WI38 (cell line): Measurements from ENCODE around the gene CKAP2.
"Not testable (repeated sequence)": the region's sequence is repeated elsewhere in the genome, so short reads cannot be mapped to it uniquely, and the experiment has no call there.

Source experiments
- H3K4me3 ChIP-seq: 2 replicates; pipeline ENCODE4 v1.5.1; 2011; ENCODE audit warnings: low read depth, mild to moderate bottlenecking, control low read depth, low read length

Gene CKAP2

DNA sequence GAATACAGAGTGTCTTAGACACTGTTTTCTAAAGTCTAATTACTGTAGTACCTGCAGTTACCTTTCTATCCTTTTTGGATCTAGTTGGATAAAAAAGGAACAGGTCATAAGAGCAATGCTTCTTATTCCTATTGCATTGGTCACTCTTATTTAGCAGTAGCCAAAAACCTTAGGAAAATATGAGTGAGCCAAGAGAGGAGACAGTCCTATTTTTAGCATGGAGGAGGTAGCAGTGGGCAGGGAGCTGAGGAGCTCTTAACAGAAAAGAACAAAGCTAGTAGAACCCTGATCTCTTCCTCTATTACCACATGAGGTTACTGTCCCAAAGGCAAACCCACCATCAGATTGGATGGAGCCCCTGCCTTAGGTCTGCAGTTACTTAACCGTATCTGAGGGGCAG, 50.6 kb downstream of the CKAP2 start:
- H3K4me3 ChIP-seq = not testable (repeated sequence)

DNA sequence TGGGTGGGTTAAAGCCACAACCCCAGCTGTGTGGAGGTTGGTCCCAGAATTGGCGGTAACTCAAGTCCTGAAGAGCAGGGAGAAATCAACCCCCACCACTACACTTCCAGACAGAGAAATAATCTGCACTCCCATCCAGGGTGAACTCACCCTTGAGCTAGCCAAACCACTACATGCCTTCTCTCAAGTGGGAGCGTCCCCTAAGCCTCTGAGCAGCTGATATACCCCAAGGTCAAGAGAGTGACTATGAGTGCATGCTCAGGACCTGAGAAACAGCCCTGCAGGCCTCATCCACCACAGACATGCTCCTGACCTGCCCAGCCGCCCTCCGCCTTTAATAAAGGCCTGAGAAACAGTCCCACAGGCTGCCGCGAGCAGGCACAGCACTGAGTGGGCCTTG, 54.3 kb downstream of the CKAP2 start:
- H3K4me3 ChIP-seq = not testable (repeated sequence)

DNA sequence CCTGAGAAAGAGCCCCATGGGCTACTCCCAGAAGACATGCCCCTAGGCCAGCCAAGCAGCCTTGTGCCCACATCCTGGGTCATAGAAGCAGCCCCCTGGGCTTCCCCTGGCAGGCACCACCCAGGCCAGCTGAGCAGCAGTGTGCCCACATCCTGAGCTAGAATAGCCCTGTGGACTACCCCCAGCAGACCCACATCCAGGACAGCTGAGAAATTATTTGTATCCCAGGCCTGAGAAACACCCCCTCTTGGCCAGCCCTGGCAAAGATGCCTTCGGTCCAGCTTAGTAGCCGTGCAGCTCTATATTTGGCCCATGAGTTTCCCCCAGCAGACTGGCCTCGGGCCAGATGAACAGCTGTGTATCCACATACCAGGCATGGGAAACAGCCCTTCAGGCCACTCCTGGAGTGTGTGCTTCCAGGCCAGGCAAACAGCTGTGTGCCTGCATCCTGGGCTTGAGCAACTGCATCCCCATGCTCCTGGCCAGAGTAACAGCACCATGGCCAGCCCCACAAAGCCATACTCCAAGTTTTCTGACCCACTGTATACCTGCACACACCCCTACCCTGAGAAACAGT, 55.0 kb downstream of the CKAP2 start:
- H3K4me3 ChIP-seq = not testable (repeated sequence)

DNA sequence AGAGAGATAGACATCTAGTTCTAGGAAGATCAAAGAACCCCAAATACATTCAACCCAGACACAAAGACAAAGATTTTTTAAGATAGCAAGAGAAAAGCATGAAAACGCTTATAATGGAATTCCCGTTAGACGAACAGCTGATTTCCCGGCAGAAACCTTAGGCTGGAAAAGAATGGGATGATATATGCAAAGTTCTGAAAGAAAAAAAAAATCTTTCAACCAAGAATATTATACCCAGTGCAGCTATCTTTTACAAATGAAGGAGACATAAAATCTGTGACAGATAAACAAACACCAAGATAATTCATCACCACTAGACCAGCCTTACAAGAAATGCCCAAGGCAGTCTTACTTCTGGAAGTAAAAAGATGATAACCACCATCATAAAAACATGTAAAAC, 56.3 kb downstream of the CKAP2 start:
- not testable (repeated sequence) for H3K4me3 ChIP-seq

DNA sequence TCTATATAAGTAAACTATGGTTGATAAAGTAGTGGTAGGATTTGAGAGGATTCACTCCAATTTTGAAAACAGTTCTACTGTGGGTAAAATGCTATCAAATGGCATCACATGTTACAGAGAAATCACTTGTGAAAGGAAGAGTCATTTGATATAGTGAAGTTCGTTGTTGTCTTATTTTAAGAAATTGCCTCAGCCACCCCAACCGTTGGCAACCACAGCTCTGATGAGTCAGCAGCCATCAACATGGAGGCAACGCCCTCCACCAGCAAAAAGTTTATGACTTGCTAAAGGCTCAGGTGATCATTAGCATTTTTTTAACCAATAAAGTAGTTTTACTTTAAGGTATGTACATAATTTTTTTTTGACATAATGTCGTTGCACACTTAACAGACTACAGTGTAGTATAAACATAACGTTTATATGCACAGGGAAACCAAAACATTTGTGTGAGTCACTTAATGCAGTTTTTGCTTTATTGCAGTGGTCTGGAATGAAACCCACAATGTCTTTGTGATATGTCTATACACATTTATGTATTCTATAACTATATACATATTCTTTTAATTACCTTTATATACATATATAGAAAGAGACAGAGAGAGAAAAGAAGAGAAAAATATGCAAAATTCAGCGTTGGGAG, 58.8 kb downstream of the CKAP2 start:
- H3K4me3 ChIP-seq = not testable (repeated sequence)

DNA sequence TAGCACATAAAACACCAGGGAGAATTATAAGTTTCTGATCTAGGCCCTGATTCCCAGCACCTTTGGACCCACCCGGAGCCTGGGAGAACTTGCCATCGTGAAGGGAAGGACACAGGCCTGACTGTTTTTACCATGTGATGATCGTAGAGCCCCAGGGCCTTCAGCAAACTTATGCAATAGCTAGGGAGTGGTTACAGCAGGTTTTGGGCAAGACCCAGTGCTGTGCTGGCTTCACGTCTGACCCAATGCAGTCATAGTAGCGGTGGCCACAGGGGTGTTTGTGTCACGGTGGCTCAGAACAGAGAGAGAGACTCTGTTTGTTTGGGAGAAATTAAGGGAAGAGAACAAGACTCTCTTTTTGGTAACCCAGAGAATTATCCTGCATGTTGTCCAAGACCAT, 68.0 kb downstream of the CKAP2 start:
- H3K4me3 ChIP-seq = not testable (repeated sequence)
